ENCODE data around the gene HHLA2. TPM values are rescaled to one million over a fixed set of nuclear protein-coding genes. Genes with fewer than 3 reads are reported as not detected.

HHLA2 gene
- total RNA-seq, 3 donors from 2014 or later (not counting 1 experiment from before 2014, with no cell fraction given): 0.09 TPM; not detected in 2

GRCh38 chr3:108383306-108383705 lies 87.0 kb downstream of the HHLA2 start:
- intact Hi-C loops (cut with micrococcal nuclease): no loop called here
- H3K4me1 Mint-ChIP-seq: peaks cover 10 to 17% of the 10 kb centered on the region in 2 donors
- no peaks in the 10 kb centered on the region for H3K36me3 ChIP-seq (ENCODE audit: control insufficient read depth, insufficient read depth, low read length)

GRCh38 chr3:108387063-108387462 lies 90.7 kb downstream of the HHLA2 start:
- H3K27me3 ChIP-seq (ENCODE audit: control insufficient read depth, insufficient read depth, low read length): no peaks in the 10 kb centered on the region
- intact Hi-C loops (cut with micrococcal nuclease): no loop called here

More at GRCh38 chr3:108383306-108383705, 87.0 kb downstream of the HHLA2 start:
- H3K4me3 ChIP-seq (ENCODE audit: low read length): no peak overlapping the region
- no peak overlapping the region for H3K27ac ChIP-seq (ENCODE audit: low read length)
- Mint-ChIP-seq H3K27me3 (ENCODE audit: low read depth in 2 of 2) (no peaks in the 10 kb centered on the region), H3K27ac (no peak overlapping the region), H3K4me3 (no peak overlapping the region), H3K9me3 (peaks cover 0 to 2% of the 10 kb centered on the region in 2 donors), H3K36me3 (no peaks in the 10 kb centered on the region)
- ATAC-seq (no peak), DNase-seq (no peak)
- no peak for TF ChIP-seq CTCF (IDR thresholded peaks at IDR 0.05)
- no peaks in the 10 kb centered on the region for H3K27me3 ChIP-seq (ENCODE audit: control insufficient read depth, insufficient read depth, low read length)
- no peaks in the 10 kb centered on the region for H3K9me3 ChIP-seq (ENCODE audit: control insufficient read depth, insufficient read depth, low read length)
- H3K4me1 ChIP-seq (ENCODE audit: control insufficient read depth, insufficient read depth, low read length): peaks cover under 1% of the 10 kb centered on the region

GRCh38 chr3:108388136-108389132 lies 92.1 kb downstream of the HHLA2 start:
- Mint-ChIP-seq H3K4me3 (no peak overlapping the region), H3K4me1 (peaks cover 18 to 26% of the 10 kb centered on the region in 2 donors), H3K27ac (peak overlapping the region in 1 of 2 donors; percentile 25), H3K9me3 (no peaks in the 10 kb centered on the region), H3K27me3 (ENCODE audit: low read depth in 2 of 2) (no peaks in the 10 kb centered on the region), H3K36me3 (no peaks in the 10 kb centered on the region)
- Histone ChIP-seq H3K4me1 (ENCODE audit: control insufficient read depth, insufficient read depth, low read length) (peaks cover 7% of the 10 kb centered on the region), H3K36me3 (ENCODE audit: control insufficient read depth, insufficient read depth, low read length) (no peaks in the 10 kb centered on the region), H3K9me3 (ENCODE audit: control insufficient read depth, insufficient read depth, low read length) (no peaks in the 10 kb centered on the region), H3K27me3 (ENCODE audit: control insufficient read depth, insufficient read depth, low read length) (no peaks in the 10 kb centered on the region), H3K4me3 (ENCODE audit: low read length) (no peak overlapping the region), H3K27ac (ENCODE audit: low read length) (no peak overlapping the region)
- intact Hi-C loops (cut with micrococcal nuclease): no loop called here
- WGBS (ENCODE audit: insufficient coverage): 61% methylated on average over 12 of the region's 12 CpGs
- peak; percentile 34 to 61 (median 48) for ATAC-seq
- TF ChIP-seq CTCF (IDR thresholded peaks at IDR 0.05): no peak
- DNase-seq: no peak

More at GRCh38 chr3:108387063-108387462, 90.7 kb downstream of the HHLA2 start:
- Mint-ChIP-seq H3K36me3 (no peaks in the 10 kb centered on the region), H3K4me1 (peaks cover 18 to 23% of the 10 kb centered on the region in 2 donors), H3K27me3 (ENCODE audit: low read depth in 2 of 2) (no peaks in the 10 kb centered on the region), H3K4me3 (no peak overlapping the region), H3K27ac (no peak overlapping the region), H3K9me3 (no peaks in the 10 kb centered on the region)
- no peak for DNase-seq
- TF ChIP-seq CTCF (IDR thresholded peaks at IDR 0.05): no peak
- H3K4me1 ChIP-seq (ENCODE audit: control insufficient read depth, insufficient read depth, low read length): peaks cover 7% of the 10 kb centered on the region
- WGBS (ENCODE audit: insufficient coverage): 100% methylated on average over 1 of the region's 1 CpG
- no peaks in the 10 kb centered on the region for H3K36me3 ChIP-seq (ENCODE audit: control insufficient read depth, insufficient read depth, low read length)
- no peak overlapping the region for H3K4me3 ChIP-seq (ENCODE audit: low read length)
- no peak overlapping the region for H3K27ac ChIP-seq (ENCODE audit: low read length)
- ATAC-seq: peak in 1 of 3 donors; percentile 31
- H3K9me3 ChIP-seq (ENCODE audit: control insufficient read depth, insufficient read depth, low read length): no peaks in the 10 kb centered on the region
